WTC11 (cell line): ENCODE measurements around the gene ACOX3.
"Not testable (repeated sequence)": the region's sequence is repeated elsewhere in the genome, so short reads cannot be mapped to it uniquely, and the experiment has no call there.

Experiments used
- CBFB ChIP-seq: sonication (generic); formaldehyde crosslinking; IDR thresholded peaks from 2 replicates; pipeline ENCODE4 v1.8.1; 2022; ENCODE audit warnings: mild to moderate bottlenecking, low read depth, missing genetic modification reagents
- CTCF ChIP-seq: fragments of 200-600 bp; IDR thresholded peaks from 2 replicates; pipeline ENCODE4 v1.8.0; 2022; ENCODE audit warnings: antibody characterized with exemption
- EMX1 ChIP-seq: fragments of 250-450 bp; sonication (Bioruptor Pico); IDR thresholded peaks from 2 replicates; pipeline ENCODE4 v1.8.0; 2021; ENCODE audit warnings: mild to moderate bottlenecking
- ETV6 ChIP-seq: sonication (generic); formaldehyde crosslinking; IDR thresholded peaks from 2 replicates; pipeline ENCODE4 v1.8.1; 2022; ENCODE audit warnings: mild to moderate bottlenecking, missing genetic modification reagents
- GABPB1 ChIP-seq: sonication (generic); formaldehyde crosslinking; IDR thresholded peaks from 2 replicates; pipeline ENCODE4 v1.8.1; 2023; ENCODE audit warnings: mild to moderate bottlenecking, missing genetic modification reagents
- JUN ChIP-seq: sonication (generic); formaldehyde crosslinking; IDR thresholded peaks from 2 replicates; pipeline ENCODE4 v1.8.0; 2023; ENCODE audit warnings: mild to moderate bottlenecking, missing genetic modification reagents
- SP1 ChIP-seq: sonication (generic); formaldehyde crosslinking; conservative IDR thresholded peaks from 2 replicates; pipeline ENCODE4 v1.8.1; 2022; ENCODE audit warnings: missing genetic modification reagents
- TEAD4 ChIP-seq: sonication (generic); formaldehyde crosslinking; IDR thresholded peaks from 2 replicates; pipeline ENCODE4 v1.8.0; 2022; ENCODE audit warnings: mild to moderate bottlenecking, missing genetic modification reagents
- ZNF263 ChIP-seq: sonication (generic); formaldehyde crosslinking; IDR thresholded peaks from 2 replicates; pipeline ENCODE4 v1.8.1; 2022; ENCODE audit warnings: low read depth, mild to moderate bottlenecking, moderate library complexity, missing genetic modification reagents
- TF ChIP-seq, protein P1 (sequence below): sonication (generic); formaldehyde crosslinking; IDR thresholded peaks from 2 replicates; pipeline ENCODE4 v1.8.0; 2022; ENCODE audit warnings: mild to moderate bottlenecking, missing genetic modification reagents
- TF ChIP-seq, protein P2 (sequence below): sonication (generic); formaldehyde crosslinking; IDR thresholded peaks from 2 replicates; pipeline ENCODE4 v1.8.1; 2022; ENCODE audit warnings: low read depth, missing genetic modification reagents, borderline replicate concordance
- TF ChIP-seq, protein P3 (sequence below): sonication (generic); formaldehyde crosslinking; IDR thresholded peaks from 2 replicates; pipeline ENCODE4 v1.8.1; 2023; ENCODE audit warnings: mild to moderate bottlenecking, missing genetic modification reagents
- TF ChIP-seq, protein P4 (sequence below): fragments of 250-450 bp; sonication (Bioruptor Pico); conservative IDR thresholded peaks from 2 replicates; pipeline ENCODE4 v1.9.0; 2021; ENCODE audit warnings: mild to moderate bottlenecking

- not testable (repeated sequence) for TF ChIP-seq GABPB1 (CRISPR knock-in tag); EMX1 (CRISPR knock-in tag); SP1 (CRISPR knock-in tag); TEAD4 (CRISPR knock-in tag); CTCF; CBFB (CRISPR knock-in tag); ZNF263 (CRISPR knock-in tag); ETV6 (CRISPR knock-in tag); JUN (CRISPR knock-in tag)
- TF ChIP-seq, protein P1, sequence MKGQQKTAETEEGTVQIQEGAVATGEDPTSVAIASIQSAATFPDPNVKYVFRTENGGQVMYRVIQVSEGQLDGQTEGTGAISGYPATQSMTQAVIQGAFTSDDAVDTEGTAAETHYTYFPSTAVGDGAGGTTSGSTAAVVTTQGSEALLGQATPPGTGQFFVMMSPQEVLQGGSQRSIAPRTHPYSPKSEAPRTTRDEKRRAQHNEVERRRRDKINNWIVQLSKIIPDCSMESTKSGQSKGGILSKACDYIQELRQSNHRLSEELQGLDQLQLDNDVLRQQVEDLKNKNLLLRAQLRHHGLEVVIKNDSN (CRISPR knock-in tag), result not testable (repeated sequence)
- TF ChIP-seq, protein P2, sequence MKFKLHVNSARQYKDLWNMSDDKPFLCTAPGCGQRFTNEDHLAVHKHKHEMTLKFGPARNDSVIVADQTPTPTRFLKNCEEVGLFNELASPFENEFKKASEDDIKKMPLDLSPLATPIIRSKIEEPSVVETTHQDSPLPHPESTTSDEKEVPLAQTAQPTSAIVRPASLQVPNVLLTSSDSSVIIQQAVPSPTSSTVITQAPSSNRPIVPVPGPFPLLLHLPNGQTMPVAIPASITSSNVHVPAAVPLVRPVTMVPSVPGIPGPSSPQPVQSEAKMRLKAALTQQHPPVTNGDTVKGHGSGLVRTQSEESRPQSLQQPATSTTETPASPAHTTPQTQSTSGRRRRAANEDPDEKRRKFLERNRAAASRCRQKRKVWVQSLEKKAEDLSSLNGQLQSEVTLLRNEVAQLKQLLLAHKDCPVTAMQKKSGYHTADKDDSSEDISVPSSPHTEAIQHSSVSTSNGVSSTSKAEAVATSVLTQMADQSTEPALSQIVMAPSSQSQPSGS (CRISPR knock-in tag), result not testable (repeated sequence)
- TF ChIP-seq, protein P3, sequence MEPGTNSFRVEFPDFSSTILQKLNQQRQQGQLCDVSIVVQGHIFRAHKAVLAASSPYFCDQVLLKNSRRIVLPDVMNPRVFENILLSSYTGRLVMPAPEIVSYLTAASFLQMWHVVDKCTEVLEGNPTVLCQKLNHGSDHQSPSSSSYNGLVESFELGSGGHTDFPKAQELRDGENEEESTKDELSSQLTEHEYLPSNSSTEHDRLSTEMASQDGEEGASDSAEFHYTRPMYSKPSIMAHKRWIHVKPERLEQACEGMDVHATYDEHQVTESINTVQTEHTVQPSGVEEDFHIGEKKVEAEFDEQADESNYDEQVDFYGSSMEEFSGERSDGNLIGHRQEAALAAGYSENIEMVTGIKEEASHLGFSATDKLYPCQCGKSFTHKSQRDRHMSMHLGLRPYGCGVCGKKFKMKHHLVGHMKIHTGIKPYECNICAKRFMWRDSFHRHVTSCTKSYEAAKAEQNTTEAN (CRISPR knock-in tag), result not testable (repeated sequence)
- TF ChIP-seq, protein P4, sequence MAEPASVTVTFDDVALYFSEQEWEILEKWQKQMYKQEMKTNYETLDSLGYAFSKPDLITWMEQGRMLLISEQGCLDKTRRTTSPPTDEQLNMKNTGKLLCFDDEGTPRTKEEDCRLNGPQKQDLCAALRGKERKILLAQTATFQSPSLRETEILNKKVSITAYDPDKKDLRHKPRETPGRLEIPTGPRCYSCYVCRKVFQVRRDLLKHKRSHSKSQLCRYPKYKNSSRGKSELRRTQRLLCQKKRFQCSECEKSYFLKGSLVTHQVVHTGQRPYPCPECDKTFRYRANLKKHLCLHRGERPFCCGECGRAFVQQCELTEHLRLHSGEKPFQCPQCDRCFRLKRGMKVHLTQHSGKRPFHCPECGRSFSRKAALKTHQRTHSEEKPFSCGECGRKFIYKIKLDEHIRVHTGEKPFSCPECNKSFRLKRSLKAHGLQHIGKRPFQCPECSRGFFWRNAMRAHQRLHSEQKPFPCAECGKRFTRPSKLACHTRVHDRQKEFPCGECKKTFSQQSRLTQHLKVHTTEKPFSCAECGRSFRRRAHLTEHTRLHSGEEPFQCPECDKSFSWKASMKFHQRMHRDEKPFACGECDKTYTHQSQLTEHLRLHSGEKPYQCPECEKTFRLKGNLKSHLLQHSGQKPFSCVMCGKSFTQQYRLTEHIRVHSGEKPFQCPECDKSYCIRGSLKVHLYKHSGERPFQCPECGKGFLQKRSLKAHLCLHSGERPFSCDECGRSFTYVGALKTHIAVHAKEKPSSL (CRISPR knock-in tag), result not testable (repeated sequence)
Measured at GRCh38 chr4:8486643-8487042, 46.1 kb upstream of the ACOX3 start.
